HL-60 (cell line): ENCODE results near the gene RFX7.

Source experiments
- DNase-seq, 2 experiments: peaks; one replicate each; pipeline ENCODE4 v3.0.0-alpha.2; 2010 to 2020; ENCODE audit warnings: low read depth in 1 of 2, low spot score in 1 of 2
- H3K27ac ChIP-seq: fragments of 250-450 bp; sonication (Bioruptor Pico); replicated peaks from 2 replicates; pipeline ENCODE4 v1.5.1; 2020; ENCODE audit warnings: mild to moderate bottlenecking, moderate library complexity
- H3K27me3 ChIP-seq: fragments of 250-450 bp; sonication (Bioruptor Pico); 2 replicates; pipeline ENCODE4 v1.5.1; 2021; ENCODE audit warnings: mild to moderate bottlenecking, moderate library complexity; ENCODE audit not compliant: insufficient read depth, poor library complexity, severe bottlenecking
- H3K4me3 ChIP-seq: replicated peaks from 2 replicates; pipeline ENCODE4 v1.5.1; 2011; ENCODE audit warnings: mild to moderate bottlenecking, control low read depth, low read length; ENCODE audit not compliant: insufficient read depth
- GABPA ChIP-seq: IDR thresholded peaks from 2 replicates; pipeline ENCODE4 v1.6.1; 2012; ENCODE audit warnings: low read depth
- POLR2AphosphoS5 ChIP-seq: IDR thresholded peaks from 2 replicates; pipeline ENCODE4 v1.6.1; 2012; ENCODE audit warnings: low read depth
- SPI1 ChIP-seq: IDR thresholded peaks from 2 replicates; pipeline ENCODE4 v1.6.1; 2012; ENCODE audit warnings: low read depth, mild to moderate bottlenecking, borderline replicate concordance
- TF ChIP-seq, protein P1 (sequence below): IDR thresholded peaks from one replicate; pipeline ENCODE4 v1.5.1; 2011; ENCODE audit warnings: low read length, control low read depth, inconsistent platforms; ENCODE audit not compliant: insufficient read depth
- TF ChIP-seq, protein P2 (sequence below): IDR thresholded peaks from 2 replicates; pipeline ENCODE4 v1.6.1; 2012; ENCODE audit warnings: low read depth; ENCODE audit not compliant: insufficient replicate concordance

The RFX7 gene

GRCh38 chr15:56202701-56203100 lies 41.0 kb downstream of the RFX7 start:
- H3K4me3 ChIP-seq = no peak overlapping the region
- DNase-seq = no peak
- H3K27ac ChIP-seq = no peak overlapping the region
- H3K27me3 ChIP-seq = no peaks in the 10 kb centered on the region
- TF ChIP-seq SPI1 = no peak
- TF ChIP-seq GABPA = no peak
- TF ChIP-seq, protein P1, sequence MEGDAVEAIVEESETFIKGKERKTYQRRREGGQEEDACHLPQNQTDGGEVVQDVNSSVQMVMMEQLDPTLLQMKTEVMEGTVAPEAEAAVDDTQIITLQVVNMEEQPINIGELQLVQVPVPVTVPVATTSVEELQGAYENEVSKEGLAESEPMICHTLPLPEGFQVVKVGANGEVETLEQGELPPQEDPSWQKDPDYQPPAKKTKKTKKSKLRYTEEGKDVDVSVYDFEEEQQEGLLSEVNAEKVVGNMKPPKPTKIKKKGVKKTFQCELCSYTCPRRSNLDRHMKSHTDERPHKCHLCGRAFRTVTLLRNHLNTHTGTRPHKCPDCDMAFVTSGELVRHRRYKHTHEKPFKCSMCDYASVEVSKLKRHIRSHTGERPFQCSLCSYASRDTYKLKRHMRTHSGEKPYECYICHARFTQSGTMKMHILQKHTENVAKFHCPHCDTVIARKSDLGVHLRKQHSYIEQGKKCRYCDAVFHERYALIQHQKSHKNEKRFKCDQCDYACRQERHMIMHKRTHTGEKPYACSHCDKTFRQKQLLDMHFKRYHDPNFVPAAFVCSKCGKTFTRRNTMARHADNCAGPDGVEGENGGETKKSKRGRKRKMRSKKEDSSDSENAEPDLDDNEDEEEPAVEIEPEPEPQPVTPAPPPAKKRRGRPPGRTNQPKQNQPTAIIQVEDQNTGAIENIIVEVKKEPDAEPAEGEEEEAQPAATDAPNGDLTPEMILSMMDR = no peak
- TF ChIP-seq, protein P2, sequence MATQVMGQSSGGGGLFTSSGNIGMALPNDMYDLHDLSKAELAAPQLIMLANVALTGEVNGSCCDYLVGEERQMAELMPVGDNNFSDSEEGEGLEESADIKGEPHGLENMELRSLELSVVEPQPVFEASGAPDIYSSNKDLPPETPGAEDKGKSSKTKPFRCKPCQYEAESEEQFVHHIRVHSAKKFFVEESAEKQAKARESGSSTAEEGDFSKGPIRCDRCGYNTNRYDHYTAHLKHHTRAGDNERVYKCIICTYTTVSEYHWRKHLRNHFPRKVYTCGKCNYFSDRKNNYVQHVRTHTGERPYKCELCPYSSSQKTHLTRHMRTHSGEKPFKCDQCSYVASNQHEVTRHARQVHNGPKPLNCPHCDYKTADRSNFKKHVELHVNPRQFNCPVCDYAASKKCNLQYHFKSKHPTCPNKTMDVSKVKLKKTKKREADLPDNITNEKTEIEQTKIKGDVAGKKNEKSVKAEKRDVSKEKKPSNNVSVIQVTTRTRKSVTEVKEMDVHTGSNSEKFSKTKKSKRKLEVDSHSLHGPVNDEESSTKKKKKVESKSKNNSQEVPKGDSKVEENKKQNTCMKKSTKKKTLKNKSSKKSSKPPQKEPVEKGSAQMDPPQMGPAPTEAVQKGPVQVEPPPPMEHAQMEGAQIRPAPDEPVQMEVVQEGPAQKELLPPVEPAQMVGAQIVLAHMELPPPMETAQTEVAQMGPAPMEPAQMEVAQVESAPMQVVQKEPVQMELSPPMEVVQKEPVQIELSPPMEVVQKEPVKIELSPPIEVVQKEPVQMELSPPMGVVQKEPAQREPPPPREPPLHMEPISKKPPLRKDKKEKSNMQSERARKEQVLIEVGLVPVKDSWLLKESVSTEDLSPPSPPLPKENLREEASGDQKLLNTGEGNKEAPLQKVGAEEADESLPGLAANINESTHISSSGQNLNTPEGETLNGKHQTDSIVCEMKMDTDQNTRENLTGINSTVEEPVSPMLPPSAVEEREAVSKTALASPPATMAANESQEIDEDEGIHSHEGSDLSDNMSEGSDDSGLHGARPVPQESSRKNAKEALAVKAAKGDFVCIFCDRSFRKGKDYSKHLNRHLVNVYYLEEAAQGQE = no peak
- no peak for TF ChIP-seq POLR2AphosphoS5

GRCh38 chr15:56199038-56199437 lies 44.6 kb downstream of the RFX7 start:
- no peak for TF ChIP-seq SPI1
- TF ChIP-seq, protein P1 = no peak
- TF ChIP-seq, protein P2 = no peak
- no peak for TF ChIP-seq POLR2AphosphoS5
- TF ChIP-seq GABPA = no peak
- no peak overlapping the region for H3K27ac ChIP-seq
- no peaks in the 10 kb centered on the region for H3K27me3 ChIP-seq
- DNase-seq = no peak
- H3K4me3 ChIP-seq = no peak overlapping the region

DNA sequence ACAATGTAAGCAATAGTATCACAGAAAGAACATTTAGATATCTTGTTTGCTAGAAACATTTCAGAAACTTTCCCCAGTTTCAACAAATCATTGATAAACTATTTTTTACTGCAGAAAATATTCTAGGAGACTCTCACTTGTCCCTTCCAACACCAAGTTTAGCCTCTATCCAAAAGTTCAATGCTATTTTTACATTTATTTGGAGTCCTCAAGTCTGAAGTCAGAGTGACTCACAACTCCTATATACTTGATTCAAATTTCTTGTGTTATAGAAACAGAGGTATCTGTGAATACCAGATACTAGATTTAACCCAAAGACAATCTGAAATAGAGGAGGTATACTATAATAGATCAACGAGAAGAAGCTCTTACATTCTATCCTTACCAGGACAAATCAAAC lies 49.6 kb downstream of the RFX7 start:
- TF ChIP-seq, protein P2 = no peak
- no peak for TF ChIP-seq GABPA
- TF ChIP-seq, protein P1 = no peak
- H3K27me3 ChIP-seq = no peaks in the 10 kb centered on the region
- H3K4me3 ChIP-seq = no peak overlapping the region
- no peak for DNase-seq
- H3K27ac ChIP-seq = no peak overlapping the region
